DND-41 (cell line): ENCODE results near the gene JMJD1C.
"Not testable (repeated sequence)": the region's sequence is repeated elsewhere in the genome, so short reads cannot be mapped to it uniquely, and the experiment has no call there.

Experiments
- ATAC-seq: fragments of 200-7000 bp; cut with Tn5 transposase; 3 replicates; pipeline ENCODE4 v1.9.1; 2021; ENCODE audit warnings: low read depth; ENCODE audit not compliant: insufficient read depth
- DNase-seq: peaks from one replicate; pipeline ENCODE4 v3.0.0-alpha.2; 2020
- H2AFZ ChIP-seq: 2 replicates; pipeline ENCODE4 v1.6.0; 2012; ENCODE audit warnings: low read depth, low read length
- H3K27ac ChIP-seq: 2 replicates; pipeline ENCODE4 v1.5.1; 2012; ENCODE audit warnings: low read length, inconsistent platforms
- H3K27me3 ChIP-seq: fragments of 200-600 bp; sonication (generic); 2 replicates; pipeline ENCODE4 v1.6.0; 2012; ENCODE audit warnings: low read length, mild to moderate bottlenecking, inconsistent platforms; ENCODE audit not compliant: insufficient read depth, poor library complexity
- H3K36me3 ChIP-seq: 2 replicates; pipeline ENCODE4 v1.5.1; 2012; ENCODE audit warnings: low read length, inconsistent platforms; ENCODE audit not compliant: insufficient read depth
- H3K4me1 ChIP-seq: 2 replicates; pipeline ENCODE4 v1.5.1; 2012; ENCODE audit warnings: mild to moderate bottlenecking, low read length; ENCODE audit not compliant: insufficient read depth
- H3K4me2 ChIP-seq: 2 replicates; pipeline ENCODE4 v1.6.0; 2012; ENCODE audit warnings: mild to moderate bottlenecking, moderate library complexity, low read length, inconsistent platforms; ENCODE audit not compliant: insufficient read depth
- H3K4me3 ChIP-seq, 2 experiments: fragments of 200-600 bp in 1 of 2; shearing (Covaris generic) in 1 of 2; 2 replicates each; pipeline ENCODE4 v1.5.1; 2012 to 2016; ENCODE audit warnings: inconsistent platforms in 2 of 2, low read length in 2 of 2, mild to moderate bottlenecking in 2 of 2, low read depth in 1 of 2, moderate library complexity in 1 of 2
- H3K79me2 ChIP-seq: 2 replicates; pipeline ENCODE4 v1.6.0; 2012; ENCODE audit warnings: low read length, inconsistent platforms; ENCODE audit not compliant: insufficient read depth
- H3K9ac ChIP-seq: 2 replicates; pipeline ENCODE4 v1.6.0; 2012; ENCODE audit warnings: low read depth, mild to moderate bottlenecking, inconsistent platforms, low read length, moderate library complexity
- H3K9me3 ChIP-seq: 2 replicates; pipeline ENCODE4 v1.5.1; 2012; ENCODE audit warnings: low read length, moderate library complexity, mild to moderate bottlenecking, inconsistent platforms; ENCODE audit not compliant: insufficient read depth, severe bottlenecking
- H4K20me1 ChIP-seq: 2 replicates; pipeline ENCODE4 v1.6.0; 2012; ENCODE audit warnings: low read length; ENCODE audit not compliant: insufficient read depth
- CTCF ChIP-seq: IDR thresholded peaks from 2 replicates; pipeline ENCODE4 v1.5.1; 2012; ENCODE audit warnings: borderline replicate concordance, low read length, moderate library complexity, mild to moderate bottlenecking; ENCODE audit not compliant: poor library complexity, severe bottlenecking; ENCODE audit errors: extremely low read depth
- EZH2 ChIP-seq: IDR thresholded peaks from 3 replicates; pipeline ENCODE4 v1.6.1; 2012; ENCODE audit warnings: borderline replicate concordance, low read depth, mild to moderate bottlenecking, moderate library complexity, low read length, inconsistent platforms; ENCODE audit not compliant: severe bottlenecking

The JMJD1C gene

GRCh38 chr10:63294781-63295180 is 171.0 kb downstream of the JMJD1C start:
- H3K79me2 ChIP-seq: peaks cover 54% of the 10 kb centered on the region
- H3K9me3 ChIP-seq: no peaks in the 10 kb centered on the region
- ATAC-seq (no peak), DNase-seq (no peak)
- H3K4me2 ChIP-seq: no peak overlapping the region
- H3K4me1 ChIP-seq: no peaks in the 10 kb centered on the region
- no peaks in the 10 kb centered on the region for H3K36me3 ChIP-seq
- H4K20me1 ChIP-seq: peaks cover 21% of the 10 kb centered on the region; the same call in 1 of the 2 replicates
- no peak overlapping the region for H3K4me3 ChIP-seq
- H2AFZ ChIP-seq: no peak overlapping the region
- TF ChIP-seq EZH2 (no peak), CTCF (no peak)
- H3K27ac ChIP-seq: no peak overlapping the region
- H3K27me3 ChIP-seq: no peaks in the 10 kb centered on the region
- no peak overlapping the region for H3K9ac ChIP-seq

GRCh38 chr10:63292847-63293246 is 172.9 kb downstream of the JMJD1C start:
- peaks cover 18% of the 10 kb centered on the region; the same call in 1 of the 2 replicates for H4K20me1 ChIP-seq
- H3K4me2 ChIP-seq, H3K36me3 ChIP-seq, H3K4me3 ChIP-seq, H3K27ac ChIP-seq, H3K4me1 ChIP-seq, ATAC-seq, H2AFZ ChIP-seq, DNase-seq, H3K27me3 ChIP-seq, H3K9ac ChIP-seq, H3K9me3 ChIP-seq: not testable (repeated sequence)
- peaks cover 49% of the 10 kb centered on the region for H3K79me2 ChIP-seq

DNA sequence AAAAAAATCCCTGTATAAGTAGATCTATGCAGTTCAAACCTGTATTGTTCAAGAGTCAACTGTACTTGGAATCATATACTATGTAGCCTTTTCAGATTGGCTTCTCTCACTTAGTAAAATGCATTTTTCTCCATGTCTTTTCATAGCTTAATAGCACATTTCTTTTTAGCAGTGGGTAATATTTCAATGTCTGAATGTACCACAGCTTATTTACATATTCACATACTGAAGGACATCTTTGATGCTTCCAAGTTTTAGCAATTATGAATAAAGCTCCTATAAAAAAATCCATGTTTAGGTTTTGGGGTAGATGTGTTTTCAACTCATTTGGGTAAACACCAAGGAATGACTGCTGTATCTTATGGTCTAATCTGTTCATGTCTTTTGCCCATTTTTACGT is 177.6 kb downstream of the JMJD1C start:
- Histone ChIP-seq H3K4me3 (no peak overlapping the region), H2AFZ (no peak overlapping the region), H3K36me3 (no peaks in the 10 kb centered on the region), H4K20me1 (peaks cover 12% of the 10 kb centered on the region; the same call in 1 of the 2 replicates), H3K4me1 (no peaks in the 10 kb centered on the region), H3K27me3 (no peaks in the 10 kb centered on the region), H3K9ac (no peak overlapping the region), H3K4me2 (no peak overlapping the region), H3K9me3 (no peaks in the 10 kb centered on the region), H3K27ac (no peak overlapping the region), H3K79me2 (peaks cover 56% of the 10 kb centered on the region)
- ATAC-seq (no peak), DNase-seq (no peak)
- TF ChIP-seq EZH2: no peak
- TF ChIP-seq CTCF: no peak

DNA sequence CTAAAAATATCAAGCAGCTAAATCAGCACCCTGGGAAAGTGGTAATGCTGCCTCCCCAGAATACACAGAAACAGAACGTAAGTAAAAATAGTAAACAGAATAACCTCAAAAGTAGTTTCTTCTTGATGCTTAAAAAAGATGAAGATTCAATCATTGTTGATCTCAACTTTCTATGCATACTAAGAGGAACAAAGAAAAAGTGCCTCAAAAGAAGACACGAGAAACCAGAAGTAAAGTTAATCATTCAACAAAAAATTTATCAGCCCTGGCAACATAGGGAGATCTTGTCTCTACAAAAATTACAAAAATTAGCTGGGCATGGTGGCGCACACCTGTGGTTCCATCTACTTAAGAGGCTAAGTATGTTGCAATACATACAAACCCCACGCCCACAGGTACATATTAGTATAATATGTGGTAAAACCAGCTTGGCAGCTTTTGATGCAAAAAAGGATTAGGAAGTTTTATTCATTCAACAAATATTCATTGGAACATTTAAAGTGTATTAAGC is 179.0 kb downstream of the JMJD1C start:
- peaks cover 60% of the 10 kb centered on the region for H3K79me2 ChIP-seq
- H3K4me1 ChIP-seq: no peaks in the 10 kb centered on the region
- H4K20me1 ChIP-seq: peaks cover 10% of the 10 kb centered on the region; the same call in 1 of the 2 replicates
- no peaks in the 10 kb centered on the region for H3K9me3 ChIP-seq
- no peak overlapping the region for H3K4me2 ChIP-seq
- no peak for DNase-seq
- no peak overlapping the region for H3K27ac ChIP-seq
- no peak for ATAC-seq
- no peak for TF ChIP-seq CTCF
- TF ChIP-seq EZH2: no peak
- no peak overlapping the region for H3K9ac ChIP-seq
- H3K4me3 ChIP-seq: no peak overlapping the region
- H2AFZ ChIP-seq: no peak overlapping the region
- H3K36me3 ChIP-seq: no peaks in the 10 kb centered on the region
- H3K27me3 ChIP-seq: no peaks in the 10 kb centered on the region
